PC-9 (cell line): ENCODE results near the gene DSC2. TPM values are rescaled to one million over a fixed set of nuclear protein-coding genes. Genes with fewer than 3 reads are reported as not detected.

Source experiments
- BruUV-seq: library from RNA; stranded (reverse); fragments of 400-500 nt; replicated peaks from 2 replicates; lab custom pipeline; 2021; lab: Mats Ljungman, UMichigan
- CTCF ChIA-PET: fragments of 300-600 bp; sonication (Branson Sonifier 250); formaldehyde crosslinking; loops from one replicate; lab custom pipeline; 2022; ENCODE audit warnings: antibody characterized with exemption; lab: Charles Lee
- POLR2A ChIA-PET: fragments of 300-600 bp; sonication (Branson Sonifier 250); formaldehyde crosslinking; loops from one replicate; lab custom pipeline; 2022; ENCODE audit warnings: antibody characterized with exemption; ENCODE audit not compliant: unreplicated experiment; lab: Charles Lee
- DNase-seq, 2 experiments: peaks; one replicate each; pipeline versions ENCODE4 v3.0.0 to v3.0.0-alpha.2; 2015 to 2022; ENCODE audit warnings: mixed read lengths in 1 of 2
- H2AFZ ChIP-seq: fragments of 200-600 bp; sonication (generic); 2 replicates; pipeline ENCODE4 v1.8.1; 2017; ENCODE audit warnings: antibody characterized with exemption
- H3F3A ChIP-seq: fragments of 200-600 bp; sonication (generic); 2 replicates; pipeline ENCODE4 v1.8.1; 2017; ENCODE audit warnings: antibody characterized with exemption, mild to moderate bottlenecking, low read depth; ENCODE audit not compliant: insufficient read depth
- H3K27ac ChIP-seq: fragments of 200-600 bp; sonication (generic); 2 replicates; pipeline ENCODE4 v1.6.1; 2016; ENCODE audit warnings: mixed run types
- H3K27me3 ChIP-seq: fragments of 200-600 bp; sonication (generic); 2 replicates; pipeline ENCODE4 v1.6.1; 2016; ENCODE audit warnings: low read depth, mixed run types; ENCODE audit not compliant: insufficient read depth
- H3K36me3 ChIP-seq: fragments of 200-600 bp; sonication (generic); 2 replicates; pipeline ENCODE4 v1.6.1; 2016; ENCODE audit warnings: low read depth, mixed run types
- H3K4me1 ChIP-seq: fragments of 200-600 bp; sonication (generic); replicated peaks from 2 replicates; pipeline ENCODE4 v1.6.1; 2016; ENCODE audit warnings: mixed run types; ENCODE audit not compliant: insufficient read depth
- H3K4me2 ChIP-seq: fragments of 200-600 bp; sonication (generic); 2 replicates; pipeline ENCODE4 v1.6.1; 2017; ENCODE audit warnings: mixed run types
- H3K4me3 ChIP-seq: fragments of 200-600 bp; sonication (generic); 2 replicates; pipeline ENCODE4 v1.6.1; 2016; ENCODE audit warnings: mixed run types
- H3K79me2 ChIP-seq: fragments of 200-600 bp; sonication (generic); 2 replicates; pipeline ENCODE4 v1.6.1; 2017; ENCODE audit warnings: low read depth, mixed run types
- H3K9me2 ChIP-seq: fragments of 200-600 bp; sonication (generic); 2 replicates; pipeline ENCODE4 v1.8.1; 2017; ENCODE audit warnings: mild to moderate bottlenecking; ENCODE audit not compliant: insufficient read depth
- H3K9me3 ChIP-seq: fragments of 200-600 bp; sonication (generic); 2 replicates; pipeline ENCODE4 v1.8.1; 2016; ENCODE audit warnings: low read depth; ENCODE audit not compliant: insufficient read depth
- H4K20me1 ChIP-seq: fragments of 200-600 bp; sonication (generic); 2 replicates; pipeline ENCODE4 v1.8.1; 2017; ENCODE audit not compliant: insufficient read depth
- EZH2 ChIP-seq: fragments of 200-600 bp; sonication (generic); IDR thresholded peaks from 2 replicates; pipeline ENCODE4 v1.8.0; 2017; ENCODE audit warnings: antibody characterized with exemption, low read depth
- intact Hi-C: fragments of 100-400 bp; cut with micrococcal nuclease; formaldehyde crosslinking; loops from one replicate; pipeline ENCODE4 v1.10.0; 2022; ENCODE audit not compliant: unreplicated experiment
- total RNA-seq: library from RNA; stranded (reverse); gene quantifications from 2 replicates; pipeline ENCODE4 v1.2.3, GENCODE V29; 2021
- TF ChIP-seq, protein P1 (sequence below): fragments of 200-600 bp; sonication (generic); conservative IDR thresholded peaks from 2 replicates; pipeline ENCODE4 v1.6.1; 2017; ENCODE audit warnings: mixed run types, antibody characterized with exemption, mild to moderate bottlenecking, moderate library complexity

Gene DSC2
- total RNA-seq, 1 experiment from 2014 or later: 16.5 TPM

DNA sequence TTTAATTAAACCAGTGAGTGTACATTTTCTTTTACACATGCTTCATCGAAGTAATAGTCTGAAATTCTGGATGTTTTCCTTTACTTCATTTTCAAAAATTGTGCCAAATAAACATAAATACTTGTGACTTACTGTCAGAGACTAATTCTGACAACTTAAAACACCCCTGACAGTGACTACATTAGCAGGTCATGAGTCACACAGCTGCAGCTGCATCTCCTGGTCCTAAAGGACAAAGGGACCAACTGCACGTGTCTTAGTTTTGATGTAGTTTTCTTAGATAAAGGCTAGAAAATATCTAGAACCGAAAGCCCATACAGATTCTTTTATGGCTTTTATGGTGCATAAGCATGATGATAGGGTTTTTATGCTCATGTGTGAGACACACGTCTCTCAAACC is 30.0 kb downstream of the DSC2 start:
- Histone ChIP-seq H3K36me3 (no peaks in the 10 kb centered on the region), H3K27ac (no peak overlapping the region), H3K79me2 (no peaks in the 10 kb centered on the region), H4K20me1 (no peaks in the 10 kb centered on the region), H3K27me3 (no peaks in the 10 kb centered on the region), H3K4me3 (no peak overlapping the region), H3K9me3 (no peaks in the 10 kb centered on the region), H3K4me2 (no peak overlapping the region), H2AFZ (no peak overlapping the region), H3K4me1 (no peaks in the 10 kb centered on the region), H3F3A (no peaks in the 10 kb centered on the region), H3K9me2 (no peaks in the 10 kb centered on the region)
- intact Hi-C loops: loop anchor here (10.0 kb wide), 1 partner anchor 57 kb away; no protein-coding TSS in a partner anchor
- ChIA-PET POLR2A (no interaction called here), CTCF (no interaction called here)
- no peak for TF ChIP-seq EZH2
- TF ChIP-seq, protein P1, sequence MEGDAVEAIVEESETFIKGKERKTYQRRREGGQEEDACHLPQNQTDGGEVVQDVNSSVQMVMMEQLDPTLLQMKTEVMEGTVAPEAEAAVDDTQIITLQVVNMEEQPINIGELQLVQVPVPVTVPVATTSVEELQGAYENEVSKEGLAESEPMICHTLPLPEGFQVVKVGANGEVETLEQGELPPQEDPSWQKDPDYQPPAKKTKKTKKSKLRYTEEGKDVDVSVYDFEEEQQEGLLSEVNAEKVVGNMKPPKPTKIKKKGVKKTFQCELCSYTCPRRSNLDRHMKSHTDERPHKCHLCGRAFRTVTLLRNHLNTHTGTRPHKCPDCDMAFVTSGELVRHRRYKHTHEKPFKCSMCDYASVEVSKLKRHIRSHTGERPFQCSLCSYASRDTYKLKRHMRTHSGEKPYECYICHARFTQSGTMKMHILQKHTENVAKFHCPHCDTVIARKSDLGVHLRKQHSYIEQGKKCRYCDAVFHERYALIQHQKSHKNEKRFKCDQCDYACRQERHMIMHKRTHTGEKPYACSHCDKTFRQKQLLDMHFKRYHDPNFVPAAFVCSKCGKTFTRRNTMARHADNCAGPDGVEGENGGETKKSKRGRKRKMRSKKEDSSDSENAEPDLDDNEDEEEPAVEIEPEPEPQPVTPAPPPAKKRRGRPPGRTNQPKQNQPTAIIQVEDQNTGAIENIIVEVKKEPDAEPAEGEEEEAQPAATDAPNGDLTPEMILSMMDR: no peak
- DNase-seq: no peak
- no TSS peak for BruUV-seq

DNA sequence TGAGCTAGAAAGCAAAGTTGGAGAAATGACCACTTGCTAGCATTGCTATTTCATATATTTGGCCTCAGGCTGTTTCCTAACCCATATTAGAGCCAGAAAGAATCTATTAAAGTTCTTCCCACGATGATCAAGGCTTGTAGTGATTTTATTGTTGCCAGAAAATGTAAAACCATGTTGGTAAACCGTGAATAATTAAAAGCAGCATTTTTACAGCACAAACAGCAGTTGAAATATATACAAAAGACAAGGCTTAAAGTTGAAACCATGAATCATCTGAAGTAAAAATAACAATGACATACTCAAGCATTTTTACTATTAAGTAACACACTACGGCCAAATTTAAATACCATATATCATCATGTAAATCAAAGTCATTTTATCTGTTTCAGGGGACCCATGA is 32.0 kb downstream of the DSC2 start:
- no peaks in the 10 kb centered on the region for H3K27me3 ChIP-seq
- no peaks in the 10 kb centered on the region for H3K36me3 ChIP-seq
- no peaks in the 10 kb centered on the region for H3F3A ChIP-seq
- TF ChIP-seq EZH2: no peak
- TF ChIP-seq, protein P1: no peak
- no peaks in the 10 kb centered on the region for H3K79me2 ChIP-seq
- intact Hi-C loops: loop anchor here (10.0 kb wide), 1 partner anchor 55 kb away; no protein-coding TSS in a partner anchor
- H3K4me1 ChIP-seq: no peaks in the 10 kb centered on the region
- no TSS peak for BruUV-seq
- no peak for DNase-seq
- H3K9me2 ChIP-seq: no peaks in the 10 kb centered on the region
- H3K9me3 ChIP-seq: no peaks in the 10 kb centered on the region
- POLR2A ChIA-PET: no interaction called here
- CTCF ChIA-PET: no interaction called here
- H3K27ac ChIP-seq: no peak overlapping the region
- no peaks in the 10 kb centered on the region for H4K20me1 ChIP-seq
- H3K4me3 ChIP-seq: no peak overlapping the region
- no peak overlapping the region for H2AFZ ChIP-seq
- H3K4me2 ChIP-seq: no peak overlapping the region

DNA sequence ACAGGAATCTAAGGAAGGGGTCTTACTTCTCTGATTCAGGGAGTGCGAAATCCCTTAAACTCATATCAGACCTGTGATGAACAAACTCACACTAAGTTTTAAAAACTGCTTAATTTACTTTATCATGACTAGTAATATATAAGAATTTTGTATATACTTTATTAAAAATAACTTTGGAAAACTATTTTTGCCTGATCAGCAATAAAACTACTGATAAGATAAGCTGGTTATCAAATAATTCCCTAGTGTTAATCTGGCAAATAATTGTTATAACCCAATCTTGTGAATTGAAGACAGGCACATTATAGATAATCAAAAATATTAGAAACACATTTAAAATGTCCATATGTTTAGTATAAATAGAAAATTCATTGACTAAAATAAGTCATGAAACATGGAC is 36.0 kb downstream of the DSC2 start:
- intact Hi-C loops: no loop called here
- POLR2A ChIA-PET: interaction anchor here (0.6 kb wide), 1 partner anchor 266 kb away, joined by 9 read pairs; no protein-coding TSS in a partner anchor
- BruUV-seq: no TSS peak

More for the DNA sequence above, 36.0 kb downstream of the DSC2 start:
- TF ChIP-seq, protein P1: no peak
- no peak for TF ChIP-seq EZH2
- H3K27me3 ChIP-seq: no peaks in the 10 kb centered on the region
- no peaks in the 10 kb centered on the region for H4K20me1 ChIP-seq
- H2AFZ ChIP-seq: no peak overlapping the region
- CTCF ChIA-PET: no interaction called here
- no peak overlapping the region for H3K4me3 ChIP-seq
- H3K36me3 ChIP-seq: no peaks in the 10 kb centered on the region
- no peaks in the 10 kb centered on the region for H3K79me2 ChIP-seq
- H3K9me2 ChIP-seq: no peaks in the 10 kb centered on the region
- H3K4me1 ChIP-seq: no peaks in the 10 kb centered on the region
- DNase-seq: no peak
- no peaks in the 10 kb centered on the region for H3F3A ChIP-seq
- no peak overlapping the region for H3K27ac ChIP-seq
- no peaks in the 10 kb centered on the region for H3K9me3 ChIP-seq
- no peak overlapping the region for H3K4me2 ChIP-seq
